Heart left ventricle (tissue), 13 donors: ENCODE measurements around the gene LGR6.

Experiments
- POLR2A ChIP-seq, 2 donors: fragments of 450-650 bp; IDR thresholded peaks; one replicate each; pipeline ENCODE4 v1.6.1; 2017; ENCODE audit warnings: antibody characterized with exemption in 2 of 2, mild to moderate bottlenecking in 2 of 2, moderate library complexity in 2 of 2
- TF ChIP-seq, protein P1 (sequence below), 12 donors: fragments of 200-600 bp; sonication (generic) in 4 of 12; IDR thresholded peaks; one replicate each; pipeline versions ENCODE4 v1.5.0 to v1.8.0; 2018 to 2022; ENCODE audit warnings: antibody characterized with exemption in 12 of 12, mild to moderate bottlenecking in 5 of 12
- donor health status: ischemic (EF 13 %, LVEDD 7.1; RV severe dilation, severe dysfunction).
- donor health status: DM: no; HTN: yes; CAD: no.
- donor health status: DM: no; HTN: no; CAD: no.
- donor health status: ischemic (EF 25% LVEDD 6.9; RV normal size, moderate dysfunction).
- donor health status: ischemic (EF 25% LVEDD 5.7; RV mildly dilated, moderate dysfunction).
- donor health status: ischemic (EF 35%, LVEDD 5.7; RV mildly dilated, moderate dysfunction).
- donor health status: nonischemic (EF 11% LVEDD 7.7; RV severe dilation, severe dysfunction).
- donor health status: DM: yes; HTN: yes; CAD: no.
- donor health status: PGD.
- donor health status: ischemic (EF 29% LVEDD 5.4; RV normal size, mild dysfunction).
- donor health status: nonischemic (EF 23%, LVEDD 6.1; RV moderate dilation, normal function).

DNA sequence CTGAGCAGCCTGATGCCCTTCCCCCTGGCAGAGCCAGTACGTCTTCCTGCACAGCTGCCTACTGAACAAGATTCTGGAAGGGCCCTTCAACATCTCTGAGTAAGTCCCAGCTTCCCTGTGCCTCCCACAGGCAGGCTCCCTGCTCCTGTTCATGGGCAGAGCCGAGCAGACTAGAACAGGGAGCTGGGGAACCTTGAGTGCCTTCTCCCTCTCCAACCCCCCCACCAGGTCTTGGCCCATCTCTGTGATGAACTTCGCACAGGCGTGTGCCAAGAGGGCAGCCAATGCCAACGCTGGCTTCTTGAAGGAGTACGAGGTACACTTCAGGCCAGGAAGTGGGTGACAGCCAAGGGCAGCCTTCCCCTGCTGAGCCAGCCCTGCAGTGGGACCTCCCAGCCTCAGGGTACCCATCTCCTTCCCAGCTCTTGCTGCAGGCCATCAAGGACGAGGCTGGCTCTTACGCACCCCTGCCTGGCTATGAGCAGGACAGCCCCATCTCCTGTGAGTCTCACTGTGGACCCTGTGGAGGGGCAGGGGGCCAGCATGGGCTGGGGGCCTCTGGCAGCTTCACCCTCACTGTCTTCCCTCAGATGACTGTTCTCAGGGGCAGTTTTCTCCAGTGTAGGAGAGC lies 6.4 kb upstream of the LGR6 start:
- TF ChIP-seq, protein P1, sequence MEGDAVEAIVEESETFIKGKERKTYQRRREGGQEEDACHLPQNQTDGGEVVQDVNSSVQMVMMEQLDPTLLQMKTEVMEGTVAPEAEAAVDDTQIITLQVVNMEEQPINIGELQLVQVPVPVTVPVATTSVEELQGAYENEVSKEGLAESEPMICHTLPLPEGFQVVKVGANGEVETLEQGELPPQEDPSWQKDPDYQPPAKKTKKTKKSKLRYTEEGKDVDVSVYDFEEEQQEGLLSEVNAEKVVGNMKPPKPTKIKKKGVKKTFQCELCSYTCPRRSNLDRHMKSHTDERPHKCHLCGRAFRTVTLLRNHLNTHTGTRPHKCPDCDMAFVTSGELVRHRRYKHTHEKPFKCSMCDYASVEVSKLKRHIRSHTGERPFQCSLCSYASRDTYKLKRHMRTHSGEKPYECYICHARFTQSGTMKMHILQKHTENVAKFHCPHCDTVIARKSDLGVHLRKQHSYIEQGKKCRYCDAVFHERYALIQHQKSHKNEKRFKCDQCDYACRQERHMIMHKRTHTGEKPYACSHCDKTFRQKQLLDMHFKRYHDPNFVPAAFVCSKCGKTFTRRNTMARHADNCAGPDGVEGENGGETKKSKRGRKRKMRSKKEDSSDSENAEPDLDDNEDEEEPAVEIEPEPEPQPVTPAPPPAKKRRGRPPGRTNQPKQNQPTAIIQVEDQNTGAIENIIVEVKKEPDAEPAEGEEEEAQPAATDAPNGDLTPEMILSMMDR (IDR thresholded peaks at IDR 0.05): no peak
- TF ChIP-seq POLR2A (IDR thresholded peaks at IDR 0.05): no peak
